ENCODE data around the gene MOGAT2. TPM values are rescaled to one million over a fixed set of nuclear protein-coding genes. Genes with fewer than 3 reads are reported as not detected.

The MOGAT2 gene
- total and polyA plus RNA-seq, 2 of the 4 experiments (the other 2 are of a cell fraction): not detected

DNA sequence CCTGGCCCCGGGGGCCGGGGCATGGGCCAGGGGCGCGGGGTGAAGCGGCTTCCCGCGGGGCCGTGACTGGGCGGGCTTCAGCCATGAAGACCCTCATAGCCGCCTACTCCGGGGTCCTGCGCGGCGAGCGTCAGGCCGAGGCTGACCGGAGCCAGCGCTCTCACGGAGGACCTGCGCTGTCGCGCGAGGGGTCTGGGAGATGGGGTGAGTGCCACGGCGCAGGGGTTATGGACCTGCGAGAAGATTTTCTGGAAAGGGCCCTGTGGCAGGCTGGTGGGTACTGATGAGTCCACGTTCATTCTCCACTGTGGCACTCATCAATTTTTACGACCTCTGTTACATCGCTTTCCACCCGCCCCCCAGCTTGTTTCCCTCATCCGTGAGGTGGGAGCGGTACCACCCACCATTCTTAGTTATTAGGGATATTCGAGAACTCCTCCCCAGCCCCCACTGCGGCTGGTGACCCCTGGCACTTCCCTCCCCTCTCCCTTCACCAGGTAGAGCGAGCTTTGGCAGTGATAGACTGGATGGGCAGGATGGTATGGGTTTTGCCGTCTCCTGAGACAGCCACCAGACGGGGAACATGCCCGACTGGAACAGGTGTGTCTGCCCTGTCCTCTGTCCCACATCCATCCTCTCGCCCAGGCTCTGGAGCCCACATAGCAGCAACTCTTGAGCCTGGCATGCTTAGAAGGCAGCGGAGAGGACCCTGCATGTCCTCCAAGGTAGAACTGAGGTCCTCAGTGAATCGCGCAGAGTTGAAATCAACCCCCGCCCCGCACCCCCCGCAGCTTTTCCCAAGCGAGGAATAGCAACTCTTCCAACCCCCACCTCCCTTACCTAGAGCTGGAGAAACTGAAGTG, 51.5 kb downstream of the MOGAT2 start:
- no peaks in the 10 kb centered on the region for H3K79me1 ChIP-seq (ENCODE audit: low read depth in 1 of 2, low read length in 2 of 2)
- peaks cover 44% of the 10 kb centered on the region for H3K27me3 ChIP-seq (ENCODE audit: control insufficient read depth, insufficient read depth, low read length)
- dilution Hi-C loops (cut with HindIII; ENCODE audit: low sequenced_read_pairs, unreplicated experiment) (no loop called here), intact Hi-C loops (cut with micrococcal nuclease) (no loop called here), in situ Hi-C loops (cut with MboI; ENCODE audit: low sequenced_read_pairs) (no loop called here)
- H3K4me3 ChIP-seq (ENCODE audit: insufficient read depth, low read depth, low read length): peak overlapping the region; percentile 49
- no peak overlapping the region for H3K18ac ChIP-seq (ENCODE audit: low read depth, low read length)
- no peak overlapping the region for H4K5ac ChIP-seq (ENCODE audit: low read depth, low read length)
- TF ChIP-seq RCOR1 (IDR thresholded peaks at IDR 0.05; ENCODE audit: insufficient replicate concordance, low read length) (no peak), POLR2A (IDR thresholded peaks at IDR 0.05; ENCODE audit: low read depth, low read length) (no peak), MXI1 (IDR thresholded peaks at IDR 0.05; ENCODE audit: borderline replicate concordance, low read depth, low read length) (no peak), MAZ (IDR thresholded peaks at IDR 0.05; ENCODE audit: borderline replicate concordance, low read depth, low read length) (no peak), BHLHE40 (IDR thresholded peaks at IDR 0.05; ENCODE audit: low read depth, low read length) (no peak), RAD21 (IDR thresholded peaks at IDR 0.05; ENCODE audit: low read length) (no peak), MAFK (IDR thresholded peaks at IDR 0.05; ENCODE audit: low read depth, low read length) (no peak), RFX5 (IDR thresholded peaks at IDR 0.05; ENCODE audit: low read depth, low read length) (no peak), FOS (IDR thresholded peaks at IDR 0.05; ENCODE audit: low read depth, low read length) (no peak), SMC3 (IDR thresholded peaks at IDR 0.05; ENCODE audit: low read depth, low read length) (no peak)
- TF ChIP-seq, protein P1, sequence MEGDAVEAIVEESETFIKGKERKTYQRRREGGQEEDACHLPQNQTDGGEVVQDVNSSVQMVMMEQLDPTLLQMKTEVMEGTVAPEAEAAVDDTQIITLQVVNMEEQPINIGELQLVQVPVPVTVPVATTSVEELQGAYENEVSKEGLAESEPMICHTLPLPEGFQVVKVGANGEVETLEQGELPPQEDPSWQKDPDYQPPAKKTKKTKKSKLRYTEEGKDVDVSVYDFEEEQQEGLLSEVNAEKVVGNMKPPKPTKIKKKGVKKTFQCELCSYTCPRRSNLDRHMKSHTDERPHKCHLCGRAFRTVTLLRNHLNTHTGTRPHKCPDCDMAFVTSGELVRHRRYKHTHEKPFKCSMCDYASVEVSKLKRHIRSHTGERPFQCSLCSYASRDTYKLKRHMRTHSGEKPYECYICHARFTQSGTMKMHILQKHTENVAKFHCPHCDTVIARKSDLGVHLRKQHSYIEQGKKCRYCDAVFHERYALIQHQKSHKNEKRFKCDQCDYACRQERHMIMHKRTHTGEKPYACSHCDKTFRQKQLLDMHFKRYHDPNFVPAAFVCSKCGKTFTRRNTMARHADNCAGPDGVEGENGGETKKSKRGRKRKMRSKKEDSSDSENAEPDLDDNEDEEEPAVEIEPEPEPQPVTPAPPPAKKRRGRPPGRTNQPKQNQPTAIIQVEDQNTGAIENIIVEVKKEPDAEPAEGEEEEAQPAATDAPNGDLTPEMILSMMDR (conservative IDR thresholded peaks at IDR 0.05; ENCODE audit: low read depth, low read length): no peak
- TF ChIP-seq, protein P2, sequence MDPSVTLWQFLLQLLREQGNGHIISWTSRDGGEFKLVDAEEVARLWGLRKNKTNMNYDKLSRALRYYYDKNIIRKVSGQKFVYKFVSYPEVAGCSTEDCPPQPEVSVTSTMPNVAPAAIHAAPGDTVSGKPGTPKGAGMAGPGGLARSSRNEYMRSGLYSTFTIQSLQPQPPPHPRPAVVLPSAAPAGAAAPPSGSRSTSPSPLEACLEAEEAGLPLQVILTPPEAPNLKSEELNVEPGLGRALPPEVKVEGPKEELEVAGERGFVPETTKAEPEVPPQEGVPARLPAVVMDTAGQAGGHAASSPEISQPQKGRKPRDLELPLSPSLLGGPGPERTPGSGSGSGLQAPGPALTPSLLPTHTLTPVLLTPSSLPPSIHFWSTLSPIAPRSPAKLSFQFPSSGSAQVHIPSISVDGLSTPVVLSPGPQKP (IDR thresholded peaks at IDR 0.05; ENCODE audit: borderline replicate concordance, low read depth, low read length): no peak
- TF ChIP-seq, protein P3, sequence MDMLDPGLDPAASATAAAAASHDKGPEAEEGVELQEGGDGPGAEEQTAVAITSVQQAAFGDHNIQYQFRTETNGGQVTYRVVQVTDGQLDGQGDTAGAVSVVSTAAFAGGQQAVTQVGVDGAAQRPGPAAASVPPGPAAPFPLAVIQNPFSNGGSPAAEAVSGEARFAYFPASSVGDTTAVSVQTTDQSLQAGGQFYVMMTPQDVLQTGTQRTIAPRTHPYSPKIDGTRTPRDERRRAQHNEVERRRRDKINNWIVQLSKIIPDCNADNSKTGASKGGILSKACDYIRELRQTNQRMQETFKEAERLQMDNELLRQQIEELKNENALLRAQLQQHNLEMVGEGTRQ (IDR thresholded peaks at IDR 0.05; ENCODE audit: low read depth, low read length): no peak
- ChIA-PET CTCF (interaction anchor here (0.7 kb wide), 1 partner anchor 12 kb away, joined by 3 read pairs; no protein-coding TSS in a partner anchor), POLR2A (ENCODE audit: unreplicated experiment) (no interaction called here)
- H2AFZ ChIP-seq (replicated peaks; ENCODE audit: low read length, poor library complexity): peak overlapping the region; percentile 96
- BruUV-seq (replicated peaks): no TSS peak
- no peak overlapping the region for H2BK120ac ChIP-seq (ENCODE audit: low read depth, low read length)
- no peak overlapping the region; the same call in 1 of the 2 replicates for H3K23ac ChIP-seq (ENCODE audit: low read depth, low read length)
- H3K4me1 ChIP-seq (ENCODE audit: control insufficient read depth, insufficient read depth, low read length): peaks cover 4% of the 10 kb centered on the region; the same call in 1 of the 2 replicates
- H4K91ac ChIP-seq (ENCODE audit: insufficient read depth, low read depth, low read length): no peak overlapping the region
- no peak overlapping the region for H3K14ac ChIP-seq (replicated peaks; ENCODE audit: low read depth, low read length)
- H3K9me3 ChIP-seq (ENCODE audit: control insufficient read depth, insufficient read depth, low read length): no peaks in the 10 kb centered on the region
- no peak overlapping the region for H2BK20ac ChIP-seq (ENCODE audit: low read depth, low read length)
- no peak for DNase-seq
- H3K36me3 ChIP-seq (ENCODE audit: control insufficient read depth, insufficient read depth, low read length): no peaks in the 10 kb centered on the region
- no peak overlapping the region for H3K9ac ChIP-seq (ENCODE audit: low read depth, low read length)
- peak; percentile 3; the same call in 1 of the 2 replicates for ATAC-seq (ENCODE audit: low read depth)
- 7% methylated on average over 3 of the region's 46 CpGs; no CpG with 5 or more reads in 1 of the 2 experiments for WGBS, 2 experiments (ENCODE audit: extremely low coverage in 2 of 2, insufficient read length in 1 of 2)
- H3K4ac ChIP-seq (ENCODE audit: low read depth, low read length): no peak overlapping the region
- H3K4me2 ChIP-seq (ENCODE audit: low read depth, low read length): peak overlapping the region; percentile 34; the same call in 1 of the 2 replicates
- no peak overlapping the region for H2BK15ac ChIP-seq (ENCODE audit: low read depth, low read length)
- no peak overlapping the region for H3K27ac ChIP-seq (ENCODE audit: insufficient read depth, low read length)
- H2AK9ac ChIP-seq (replicated peaks; ENCODE audit: low read depth, low read length, poor library complexity): peak overlapping the region; percentile 60
- no peaks in the 10 kb centered on the region for H4K20me1 ChIP-seq (ENCODE audit: insufficient read depth, low read length)
- H3K56ac ChIP-seq (ENCODE audit: extremely low read depth, insufficient read depth, low read length): no peak overlapping the region
- no peak overlapping the region for H4K8ac ChIP-seq (ENCODE audit: low read depth in 2 of 2, low read length in 2 of 2)
- H2BK5ac ChIP-seq (ENCODE audit: low read depth, low read length, poor library complexity, severe bottlenecking): no peak overlapping the region
- H2AK5ac ChIP-seq (ENCODE audit: low read depth, low read length): no peak overlapping the region; the same call in 1 of the 2 replicates
- H3K9me1 ChIP-seq (ENCODE audit: insufficient read depth, low read length): no peaks in the 10 kb centered on the region; the same call in 1 of the 2 replicates
